ENCODE data around the gene NDFIP1. TPM values are rescaled to one million over a fixed set of nuclear protein-coding genes. Genes with fewer than 3 reads are reported as not detected.

NDFIP1 gene
- polyA plus RNA-seq, 4 donors, result 131 to 159 (median 148) TPM

DNA sequence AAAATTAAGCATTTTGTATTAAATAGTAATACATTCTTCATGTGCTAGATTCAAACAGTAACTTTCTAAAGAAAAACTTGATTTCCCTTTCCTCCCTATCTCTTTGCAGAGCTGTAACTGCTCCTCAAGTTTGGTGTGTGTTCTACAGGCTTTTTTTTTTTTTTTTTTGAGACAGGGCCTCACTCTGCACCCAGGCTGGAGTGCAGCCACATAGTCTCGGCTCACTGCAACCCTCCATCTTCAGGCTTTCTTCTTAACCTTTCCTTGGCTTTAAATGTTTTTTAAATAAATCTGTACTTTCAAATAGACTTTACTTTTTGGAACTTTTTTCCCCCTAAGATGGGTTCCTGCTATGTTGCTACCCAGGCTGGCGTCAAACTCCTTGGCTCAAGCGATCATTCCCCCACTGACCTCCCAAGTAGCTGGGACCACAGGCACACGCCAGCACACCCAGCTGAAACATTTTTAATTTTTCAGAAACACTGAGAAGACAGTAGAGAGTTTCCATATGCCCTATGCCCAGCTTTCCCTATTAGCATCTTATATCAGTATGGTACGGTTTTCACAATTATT, 9.1 kb downstream of the NDFIP1 start:
- DNase-seq (ENCODE audit: low read depth in 4 of 4, low spot score in 3 of 4), result no peak

DNA sequence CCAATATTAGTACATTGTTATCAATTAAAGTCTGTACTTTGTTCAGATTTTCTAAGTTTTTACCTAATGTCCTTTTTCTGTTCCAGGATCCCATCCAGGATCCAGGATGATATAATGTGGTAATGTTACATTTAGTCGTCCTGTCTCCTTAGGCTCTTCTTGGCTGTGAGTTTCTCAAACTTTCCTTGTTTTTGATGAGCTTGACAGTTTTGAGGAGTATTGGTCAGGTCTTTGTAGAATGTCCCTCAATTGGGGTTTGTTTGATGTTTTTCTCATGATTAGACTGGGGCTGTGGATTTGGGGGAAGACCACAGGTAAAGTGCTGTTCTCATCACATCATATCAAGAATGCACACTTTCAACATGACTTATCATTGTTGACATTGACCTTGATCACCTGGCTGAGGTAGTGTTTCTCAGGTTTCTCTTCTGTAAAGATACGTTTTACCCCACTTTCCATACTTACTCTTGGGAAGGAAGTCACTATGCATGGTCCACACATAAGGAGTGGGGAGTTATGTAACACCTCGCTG, 9.6 kb downstream of the NDFIP1 start:
- no peak for DNase-seq (ENCODE audit: low read depth in 4 of 4, low spot score in 3 of 4)

DNA sequence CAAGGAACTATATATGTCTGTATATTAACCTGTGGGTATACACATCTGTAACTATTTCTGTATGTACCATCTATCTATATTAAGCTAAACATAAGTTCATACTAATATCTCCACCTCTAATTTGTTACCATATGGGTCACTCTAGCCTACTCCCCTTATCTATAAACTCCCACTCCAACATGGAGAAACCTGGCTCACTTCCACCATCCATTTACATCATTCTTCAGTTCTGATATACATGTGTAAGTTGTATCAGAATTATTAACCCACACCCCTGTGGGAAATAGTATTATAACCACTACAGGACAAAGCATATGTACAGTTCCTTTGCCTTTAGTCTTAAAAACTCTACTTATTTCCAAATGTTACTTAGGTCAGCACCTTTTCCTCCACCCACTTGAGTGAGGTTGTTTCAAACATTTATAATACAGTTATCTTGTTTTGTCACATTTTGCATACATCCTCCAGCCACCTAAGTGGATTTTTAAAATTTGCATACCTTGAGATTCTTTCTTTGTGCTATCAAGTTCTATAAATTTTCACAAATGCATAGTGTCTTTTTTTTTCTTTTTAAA, 10.6 kb downstream of the NDFIP1 start:
- no peak for DNase-seq (ENCODE audit: low read depth in 4 of 4, low spot score in 3 of 4)

DNA sequence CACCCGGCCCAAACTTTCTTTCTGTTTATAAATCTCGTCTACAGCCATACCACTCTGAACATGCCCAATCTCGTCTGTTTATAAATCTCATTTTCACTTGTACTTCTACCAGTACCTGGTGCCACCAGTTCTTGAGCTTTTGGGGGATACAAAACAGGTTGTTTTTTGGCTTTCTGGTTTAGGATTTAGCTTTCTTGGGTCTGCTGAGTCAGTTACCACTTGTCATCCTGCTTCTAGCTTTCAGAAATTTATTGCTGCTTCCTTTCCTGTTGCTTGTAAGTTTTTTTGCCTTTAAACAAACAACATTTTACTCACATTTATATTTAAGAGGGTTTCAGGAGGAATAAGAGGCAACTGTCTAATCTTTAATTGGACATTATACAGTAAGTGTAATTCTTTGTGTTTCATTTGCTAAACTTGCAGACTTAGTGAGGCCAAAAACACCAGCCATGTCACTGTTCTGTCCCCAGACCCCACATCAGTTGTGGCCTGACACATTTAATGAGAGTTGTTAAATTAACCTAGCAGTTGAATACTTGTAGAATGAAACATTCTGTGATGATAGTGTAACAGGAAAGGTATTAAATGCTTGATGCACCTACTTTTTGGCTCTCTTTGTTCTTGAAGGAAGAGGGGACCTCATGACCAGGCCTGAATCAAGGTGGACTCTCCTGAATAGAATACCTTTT, 11.8 kb downstream of the NDFIP1 start:
- DNase-seq (ENCODE audit: low read depth in 4 of 4, low spot score in 3 of 4), result no peak

DNA sequence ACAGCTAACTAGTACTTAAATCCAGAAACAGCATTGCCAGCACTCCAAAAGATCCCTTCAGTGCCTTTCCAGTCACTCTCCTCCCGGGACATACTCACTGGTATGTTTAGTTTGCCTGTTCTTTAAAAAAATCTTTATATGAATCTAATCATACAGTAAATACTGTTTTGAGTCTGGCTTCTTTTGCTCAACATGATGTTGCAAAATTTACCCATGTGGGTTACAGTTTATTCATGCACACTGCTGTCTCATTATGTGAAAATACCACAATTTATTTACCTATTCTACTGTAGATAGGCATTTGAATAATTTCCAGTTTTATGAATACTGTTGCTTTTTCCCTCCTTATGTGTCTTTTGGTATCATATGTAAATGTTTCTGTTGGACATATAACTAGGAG, 13.5 kb downstream of the NDFIP1 start:
- no peak for DNase-seq (ENCODE audit: low read depth in 4 of 4, low spot score in 3 of 4)

DNA sequence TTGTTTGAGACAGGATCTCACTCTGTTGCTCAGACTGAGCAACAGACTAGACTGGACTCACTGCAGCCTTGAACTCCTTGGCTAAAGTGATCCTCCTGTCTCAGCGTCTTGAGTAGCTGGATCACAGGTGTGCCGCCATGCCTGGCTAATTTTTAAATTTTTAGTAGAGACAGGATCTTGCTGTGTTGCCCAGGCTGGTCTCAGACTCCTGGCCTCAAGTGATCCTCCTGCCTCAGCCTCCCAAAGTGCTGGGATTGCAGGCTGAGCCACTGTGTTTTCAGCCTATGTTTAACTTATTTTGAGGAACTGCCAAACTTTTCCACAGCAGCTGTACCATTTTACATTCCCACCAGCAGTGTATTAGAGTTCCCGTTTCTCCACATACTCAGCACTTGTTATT, 16.8 kb downstream of the NDFIP1 start:
- DNase-seq (ENCODE audit: low read depth in 4 of 4, low spot score in 3 of 4), result no peak

DNA sequence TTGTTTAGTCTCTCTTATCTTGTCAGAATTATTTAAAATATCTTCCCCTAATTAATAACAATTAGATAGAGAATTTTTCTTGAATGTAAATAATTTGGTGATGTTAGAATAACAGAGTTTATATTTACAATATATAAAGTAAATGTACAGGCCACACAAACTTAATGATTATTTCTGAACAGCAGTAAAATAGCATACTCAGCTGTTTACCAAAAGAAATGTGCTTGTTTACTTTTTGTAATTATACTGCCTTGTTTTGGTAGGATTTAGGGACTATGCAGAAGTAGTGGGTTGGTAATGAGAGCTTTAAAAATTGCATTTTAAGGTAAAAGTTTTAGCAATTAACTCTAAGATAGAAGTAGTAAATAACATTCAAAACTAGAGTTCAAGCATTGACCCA, 17.4 kb downstream of the NDFIP1 start:
- DNase-seq (ENCODE audit: low read depth in 4 of 4, low spot score in 3 of 4), result no peak

DNA sequence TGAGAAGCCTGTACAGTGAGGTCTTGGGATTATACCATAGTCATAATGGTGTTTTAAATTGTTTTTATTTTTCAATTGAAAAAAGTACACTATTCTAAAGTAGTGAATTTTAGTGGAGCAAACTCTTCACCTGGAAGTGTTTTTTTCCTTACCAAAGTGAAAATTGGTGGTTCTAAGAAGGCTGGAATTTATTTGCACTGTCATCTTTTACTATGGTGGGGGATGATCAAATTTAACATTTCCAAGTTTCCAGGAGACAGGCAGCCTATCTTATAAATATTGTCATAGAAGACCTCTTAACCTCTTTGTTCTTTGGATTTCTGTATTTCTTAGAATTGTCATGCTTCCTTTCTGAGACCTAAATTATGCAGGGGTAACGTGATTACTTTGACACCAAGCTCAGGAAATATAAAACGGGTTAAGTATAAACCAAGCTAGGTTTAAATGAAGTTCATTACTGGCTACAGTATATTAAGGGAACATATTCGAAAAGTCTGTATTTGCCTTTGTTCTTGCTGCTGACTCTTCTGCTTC, 20.2 kb downstream of the NDFIP1 start:
- no peak for DNase-seq (ENCODE audit: low read depth in 4 of 4, low spot score in 3 of 4)

DNA sequence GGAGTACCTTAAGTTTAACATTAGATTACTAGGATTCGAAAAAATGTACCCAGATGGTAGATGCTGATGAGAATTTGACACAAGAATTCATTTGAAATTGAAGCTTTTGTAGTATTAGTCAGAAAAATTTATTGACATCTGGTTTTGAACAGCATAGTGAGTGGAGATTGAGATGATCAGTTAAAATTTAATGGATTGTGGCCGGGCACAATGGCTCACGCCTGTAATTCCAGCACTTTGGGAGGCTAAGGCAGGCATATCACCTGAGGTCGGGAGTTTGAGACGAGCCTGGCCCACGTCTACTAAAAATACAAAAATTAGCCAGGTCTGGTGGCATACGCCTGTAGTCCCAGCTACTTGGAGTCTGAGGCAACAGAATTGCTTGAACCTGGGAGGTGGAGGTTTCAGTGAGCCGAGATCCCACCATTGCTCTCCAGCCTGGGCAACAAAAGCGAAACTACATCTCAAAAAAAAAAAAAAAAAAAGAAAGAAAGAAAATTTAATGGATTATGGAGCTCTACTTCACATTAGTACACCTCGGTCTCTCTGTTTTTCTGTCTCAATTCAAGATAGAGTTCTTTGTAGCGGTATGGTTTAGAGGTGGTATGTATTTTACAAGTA, 21.0 kb downstream of the NDFIP1 start:
- no peak for DNase-seq (ENCODE audit: low read depth in 4 of 4, low spot score in 3 of 4)

DNA sequence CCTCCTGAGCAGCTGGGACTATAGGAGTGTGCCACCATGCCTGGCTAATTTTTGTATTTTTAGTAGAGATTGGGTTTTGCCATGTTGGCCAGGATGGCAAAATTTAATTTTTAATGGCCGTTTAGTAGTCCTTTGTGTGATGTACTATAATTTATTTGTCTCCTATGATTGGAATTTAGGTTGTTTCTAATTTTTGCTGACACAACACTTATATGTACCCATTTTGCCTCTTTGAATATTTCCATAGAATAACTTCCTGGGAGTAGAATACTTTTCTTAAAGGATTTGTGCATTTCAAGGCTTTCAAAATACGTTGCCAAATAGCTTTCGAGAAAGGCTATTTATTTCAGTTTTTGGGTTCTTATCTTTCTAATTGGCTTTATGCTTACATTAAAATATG, 22.8 kb downstream of the NDFIP1 start:
- DNase-seq (ENCODE audit: low read depth in 4 of 4, low spot score in 3 of 4), result no peak

DNA sequence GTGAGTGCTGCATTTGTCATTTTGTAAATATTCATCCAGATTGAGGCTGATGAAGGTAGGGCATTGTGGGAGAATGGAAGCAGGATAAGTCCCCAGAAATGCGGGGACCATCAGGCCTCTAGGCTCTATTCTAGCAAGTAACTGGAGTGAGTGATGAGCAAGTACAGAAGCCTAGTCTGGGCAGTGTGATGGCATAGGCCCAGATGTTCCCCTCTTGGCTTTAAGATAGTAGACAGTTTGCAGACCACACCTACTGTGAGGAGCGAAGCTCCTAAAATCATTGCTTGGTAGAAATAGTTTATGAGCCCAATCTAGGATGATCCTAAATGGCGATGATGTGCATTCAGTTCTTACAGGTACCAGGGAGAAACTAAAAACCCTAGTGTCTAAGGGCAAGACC, 24.3 kb downstream of the NDFIP1 start:
- DNase-seq (ENCODE audit: low read depth in 4 of 4, low spot score in 3 of 4), result no peak

DNA sequence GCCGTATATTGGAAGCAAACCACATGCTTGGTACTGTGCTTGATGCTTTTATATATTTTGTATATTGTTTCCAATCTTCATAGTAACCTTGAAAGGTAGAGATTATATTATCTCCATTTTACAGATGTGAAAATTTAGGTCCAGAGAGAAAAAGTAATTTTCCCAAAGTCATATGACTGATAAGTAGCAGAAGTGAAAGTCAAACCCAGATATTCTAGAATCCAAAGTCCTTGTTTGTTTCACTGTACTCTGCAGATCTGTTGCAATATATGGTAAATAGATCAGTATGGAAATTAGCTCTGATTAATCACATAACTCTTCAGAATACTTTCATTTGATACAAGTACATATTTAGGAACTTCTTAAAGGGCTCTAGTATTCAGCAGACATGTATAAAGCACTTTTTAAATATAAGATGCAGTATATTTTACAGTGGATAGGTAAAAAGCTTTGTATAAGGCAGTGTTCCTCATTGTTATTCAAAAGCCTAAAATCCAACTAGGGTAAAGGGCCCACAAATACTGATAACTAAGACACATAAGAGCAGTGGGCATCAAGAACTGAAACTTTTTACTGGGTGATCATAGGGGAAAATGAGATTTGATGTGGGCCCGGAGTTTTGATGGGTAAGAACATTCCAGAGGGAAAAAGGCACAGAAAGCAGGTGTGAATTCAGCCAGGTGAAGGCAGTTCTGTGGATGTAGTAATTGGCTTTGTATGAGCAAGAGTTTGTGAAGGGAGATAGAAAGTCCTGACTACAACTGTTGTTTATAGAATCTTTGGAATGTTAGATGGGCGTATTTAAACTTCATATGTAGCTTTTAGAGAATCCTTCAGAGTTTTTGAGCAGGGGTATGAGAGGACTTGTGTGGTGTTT, 25.0 kb downstream of the NDFIP1 start:
- no peak for DNase-seq (ENCODE audit: low read depth in 4 of 4, low spot score in 3 of 4)

DNA sequence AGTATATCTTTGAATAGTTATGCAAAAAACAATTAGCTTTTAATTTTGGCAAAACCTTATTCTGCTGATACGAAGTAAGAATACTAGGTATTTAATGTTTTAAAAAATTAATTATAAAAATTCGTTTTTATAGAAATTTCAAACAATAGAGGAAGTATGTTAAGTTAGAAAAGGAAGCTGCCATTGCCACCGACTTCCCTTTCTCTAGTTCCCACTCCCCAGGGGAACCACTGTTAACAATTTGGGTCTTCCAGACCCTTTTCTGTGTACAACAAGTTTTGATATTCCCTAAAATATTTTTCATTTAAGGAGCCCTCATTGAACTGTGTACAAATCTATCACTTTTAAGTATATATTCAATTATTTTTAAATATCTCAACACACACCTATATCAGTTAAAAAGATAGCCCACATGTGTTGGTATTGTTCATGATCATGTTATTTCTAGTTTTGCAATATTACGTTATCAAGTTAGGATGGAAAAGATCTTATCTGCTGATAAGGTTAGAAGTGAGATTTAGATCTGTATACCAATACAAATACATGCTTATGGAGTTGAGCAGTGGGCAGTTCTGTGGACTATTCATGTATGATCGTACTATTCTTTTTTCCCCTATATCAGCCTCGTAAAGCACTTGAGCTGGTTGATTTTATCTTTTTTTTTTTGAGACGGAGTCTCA, 25.9 kb downstream of the NDFIP1 start:
- no peak for DNase-seq (ENCODE audit: low read depth in 4 of 4, low spot score in 3 of 4)

DNA sequence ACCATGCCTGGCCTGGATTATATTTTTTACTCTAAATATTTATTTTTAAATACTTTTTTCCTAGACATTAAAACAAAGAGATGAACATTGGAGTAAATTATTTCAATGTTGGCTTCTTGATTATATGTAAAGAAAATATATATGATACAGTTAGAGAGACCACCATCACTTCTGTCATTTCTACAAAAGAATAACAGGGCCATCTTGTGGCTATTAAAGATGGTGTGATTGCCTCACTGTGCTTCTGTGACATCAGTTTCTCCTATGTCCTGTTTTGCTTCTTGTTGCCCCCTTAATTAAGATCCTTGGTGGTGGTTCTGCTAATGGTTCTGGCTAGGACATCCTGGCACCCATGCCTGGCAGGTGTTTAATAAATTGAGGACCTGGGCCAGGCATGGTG, 32.9 kb downstream of the NDFIP1 start:
- DNase-seq (ENCODE audit: low read depth in 4 of 4, low spot score in 3 of 4), result no peak

DNA sequence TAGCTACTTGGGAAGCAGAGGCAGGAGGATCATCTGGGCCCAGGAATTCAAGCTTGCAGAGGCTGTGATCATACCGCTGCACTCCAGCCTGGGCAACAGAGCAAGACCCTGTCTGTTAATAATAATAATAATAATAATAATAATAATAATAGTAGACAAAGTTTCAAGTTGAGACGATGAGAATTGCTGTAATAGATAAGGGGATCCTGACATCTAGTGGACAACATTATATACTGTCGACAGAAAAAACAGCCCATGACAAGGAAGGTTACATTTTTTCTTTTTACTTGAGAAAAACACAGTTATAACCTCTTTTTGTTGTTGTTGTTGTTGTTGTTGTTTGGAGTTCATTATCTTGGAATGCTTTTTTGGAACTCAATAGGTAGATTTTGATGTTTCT, 35.3 kb downstream of the NDFIP1 start:
- DNase-seq (ENCODE audit: low read depth in 4 of 4, low spot score in 3 of 4), result no peak

DNA sequence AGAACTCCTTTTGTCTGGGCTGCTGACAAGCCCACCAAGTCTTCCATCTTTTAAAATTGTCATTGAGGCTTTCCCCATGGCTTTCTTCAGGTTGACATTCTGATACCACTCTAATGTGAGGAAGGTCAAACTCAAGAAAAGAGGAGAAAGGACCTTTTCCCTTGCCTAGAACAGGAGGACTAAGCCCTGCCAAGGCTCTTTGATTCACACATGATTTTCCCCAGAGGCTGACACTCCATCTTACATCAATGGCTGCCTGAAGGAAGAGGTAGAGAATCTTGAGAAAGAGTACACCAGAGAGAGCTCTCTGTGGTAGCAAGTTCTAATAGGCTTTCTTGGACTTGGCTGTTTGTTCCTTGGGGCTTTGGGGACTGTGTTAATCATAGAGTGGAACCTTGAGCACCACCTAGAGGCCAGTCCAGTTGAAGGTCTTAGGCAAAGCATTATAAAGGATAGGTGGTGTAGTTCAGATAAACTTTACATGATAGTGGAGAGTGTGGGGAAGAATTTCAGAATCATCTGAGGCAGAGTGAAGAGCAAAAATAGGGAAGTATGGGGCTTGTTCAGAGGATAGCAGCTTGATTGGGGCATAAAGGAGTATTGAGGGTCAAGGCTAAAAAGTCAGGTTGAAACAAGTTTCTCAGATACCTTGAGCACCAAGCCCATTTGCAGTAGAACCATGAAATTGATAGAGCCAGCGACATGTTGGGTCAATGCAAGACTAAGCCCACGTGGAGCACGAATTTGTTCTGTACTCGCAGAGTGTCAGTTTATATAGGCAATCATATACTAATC, 36.7 kb downstream of the NDFIP1 start:
- peak; percentile 45 to 59 (median 52) for DNase-seq (ENCODE audit: low read depth in 4 of 4, low spot score in 3 of 4)

DNA sequence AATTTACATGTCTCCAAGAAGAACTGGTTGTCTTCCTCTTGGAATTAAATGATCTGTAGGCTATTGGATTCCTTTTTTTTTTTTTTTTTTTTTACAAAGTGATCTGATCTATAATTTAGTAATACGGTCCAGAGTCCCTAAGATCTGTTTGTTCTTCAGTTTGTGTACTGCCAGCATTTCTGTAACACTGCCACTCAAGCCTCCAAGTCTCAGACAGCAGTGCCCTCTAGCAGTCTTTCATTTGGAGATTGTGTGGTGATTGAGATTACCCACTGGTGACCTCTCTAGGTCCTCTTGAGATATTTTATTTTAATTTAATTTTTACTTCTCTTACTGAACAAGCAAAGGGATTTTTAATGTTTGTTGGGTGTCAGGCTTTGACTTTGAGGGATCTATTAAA, 40.8 kb downstream of the NDFIP1 start:
- DNase-seq (ENCODE audit: low read depth in 4 of 4, low spot score in 3 of 4), result no peak

DNA sequence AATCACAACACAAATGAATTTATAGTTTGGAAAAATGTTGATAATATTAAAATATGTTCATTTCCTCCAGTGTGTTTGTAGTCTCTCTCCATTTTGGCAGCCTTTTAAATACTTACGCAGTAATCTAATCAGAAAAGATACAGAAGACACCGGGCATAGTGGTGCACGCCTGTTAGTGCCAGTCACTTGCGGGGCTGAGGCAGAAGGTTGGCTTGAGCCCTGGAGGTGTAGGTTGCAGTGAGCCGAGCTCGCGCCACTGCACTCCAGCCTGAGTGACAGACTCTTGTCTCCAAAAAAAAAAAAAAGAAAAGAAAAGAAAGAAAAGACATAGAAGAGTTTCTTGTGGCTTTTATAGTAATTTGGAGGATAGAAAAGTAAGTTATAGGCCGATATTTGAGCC, 41.9 kb downstream of the NDFIP1 start:
- DNase-seq (ENCODE audit: low read depth in 4 of 4, low spot score in 3 of 4), result no peak

Data from right renal pelvis (tissue), 4 donors.